ENCODE data around the gene PCDHGA1.

The PCDHGA1 gene

GRCh38 chr5:141510850-141511601, 180.7 kb downstream of the PCDHGA1 start (continued):
- TF ChIP-seq ZNF148 (tag by site-specific recombination; IDR thresholded peaks at IDR 0.05; ENCODE audit: borderline replicate concordance) (no peak), ZNF621 (tag by site-specific recombination; IDR thresholded peaks at IDR 0.05) (no peak), KLF8 (tag by site-specific recombination; IDR thresholded peaks at IDR 0.05) (no peak), BCL6B (tag by site-specific recombination; IDR thresholded peaks at IDR 0.05) (no peak), ZFP41 (tag by site-specific recombination; IDR thresholded peaks at IDR 0.05; ENCODE audit: borderline replicate concordance) (no peak), ZNF555 (tag by site-specific recombination; conservative IDR thresholded peaks at IDR 0.05) (no peak), ZNF654 (tag by site-specific recombination; IDR thresholded peaks at IDR 0.05; ENCODE audit: low read depth) (no peak), BCL11B (tag by site-specific recombination; IDR thresholded peaks at IDR 0.05; ENCODE audit: low read depth) (no peak), ZNF449 (tag by site-specific recombination; IDR thresholded peaks at IDR 0.05) (no peak), ZSCAN4 (tag by site-specific recombination; IDR thresholded peaks at IDR 0.05) (no peak)

- no peak overlapping the region for H3K27ac ChIP-seq (ENCODE audit: extremely low read depth, low read depth, low read length)
- CTCF ChIA-PET = interaction anchor here (0.5 to 5.8 kb wide), 9 partner anchors 9 to 464 kb away, joined by 3 to 67 read pairs (median 4); partner anchors contain the start of genes PCDHGA11 and PCDHGA12
- no peak for TF ChIP-seq ZNF26 (tag by site-specific recombination; IDR thresholded peaks at IDR 0.05)
- no peak for TF ChIP-seq ZNF514 (tag by site-specific recombination; IDR thresholded peaks at IDR 0.05)
- no peak for TF ChIP-seq ZNF169 (tag by site-specific recombination; IDR thresholded peaks at IDR 0.05)
- no peak for TF ChIP-seq ZBTB49 (tag by site-specific recombination; IDR thresholded peaks at IDR 0.05; ENCODE audit: low read depth)
- no peak for TF ChIP-seq ZNF404 (tag by site-specific recombination; IDR thresholded peaks at IDR 0.05)
- TF ChIP-seq ZNF398 (tag by site-specific recombination; IDR thresholded peaks at IDR 0.05) = no peak
- H3K4me3 ChIP-seq (ENCODE audit: low read depth, low read length) = no peak overlapping the region
- no peaks in the 10 kb centered on the region; the same call in 1 of the 2 replicates for H3K4me1 ChIP-seq (ENCODE audit: control insufficient read depth, insufficient read depth, low read length)
- H3K9me3 ChIP-seq (ENCODE audit: control insufficient read depth, insufficient read depth, low read depth, low read length) = no peaks in the 10 kb centered on the region
- H3K36me3 ChIP-seq (ENCODE audit: control insufficient read depth in 2 of 2, insufficient read depth in 1 of 2, low read length in 2 of 2) = peaks cover 0 to 33% of the 10 kb centered on the region in 2 experiments; a peak in 1 of 3 replicates
- POLR2A ChIA-PET = no interaction called here
Measured at GRCh38 chr5:141511771-141512325, 181.5 kb downstream of the PCDHGA1 start.
